ENCODE results near the gene ZNF511.

ZNF511 gene

GRCh38 chr10:133270773-133271297 is 37.9 kb upstream of the ZNF511 start:
- no peaks in the 10 kb centered on the region for H3K9me3 ChIP-seq (ENCODE audit: control insufficient read depth, insufficient read depth, low read length)
- no peaks in the 10 kb centered on the region for H3K36me3 ChIP-seq (ENCODE audit: control insufficient read depth, low read length)
- no peaks in the 10 kb centered on the region for H3K79me2 ChIP-seq (ENCODE audit: control insufficient read depth, low read length)
- peaks cover 14% of the 10 kb centered on the region for H3K4me1 ChIP-seq (ENCODE audit: control insufficient read depth, low read length)
- H3K4me2 ChIP-seq (ENCODE audit: low read length), result no peak overlapping the region
- no peak for TF ChIP-seq CTCF (IDR thresholded peaks at IDR 0.05; ENCODE audit: low read depth, low read length, poor library complexity, severe bottlenecking)
- TF ChIP-seq EZH2phosphoT487 (IDR thresholded peaks at IDR 0.05; ENCODE audit: borderline replicate concordance, low read length), result no peak
- no peaks in the 10 kb centered on the region for H3F3A ChIP-seq (ENCODE audit: control insufficient read depth, insufficient read depth)
- peaks cover 2% of the 10 kb centered on the region for H3K27me3 ChIP-seq (ENCODE audit: control insufficient read depth, low read length)
- no peaks in the 10 kb centered on the region for H3K9me2 ChIP-seq (replicated peaks; ENCODE audit: control insufficient read depth, low read length)
- H4K20me1 ChIP-seq (ENCODE audit: control insufficient read depth, insufficient read depth, low read depth, low read length), result no peaks in the 10 kb centered on the region
- H3K4me3 ChIP-seq (ENCODE audit: low read length), result no peak overlapping the region
- H3K27ac ChIP-seq (ENCODE audit: low read depth, low read length), result no peak overlapping the region

GRCh38 chr10:133271521-133272300 is 37.0 kb upstream of the ZNF511 start:
- no peaks in the 10 kb centered on the region for H3K9me3 ChIP-seq (ENCODE audit: control insufficient read depth, insufficient read depth, low read length)
- no peak overlapping the region for H3K4me2 ChIP-seq (ENCODE audit: low read length)
- H3F3A ChIP-seq (ENCODE audit: control insufficient read depth, insufficient read depth), result no peaks in the 10 kb centered on the region
- no peaks in the 10 kb centered on the region for H3K79me2 ChIP-seq (ENCODE audit: control insufficient read depth, low read length)
- no peaks in the 10 kb centered on the region for H4K20me1 ChIP-seq (ENCODE audit: control insufficient read depth, insufficient read depth, low read depth, low read length)
- H3K4me1 ChIP-seq (ENCODE audit: control insufficient read depth, low read length), result peaks cover 22% of the 10 kb centered on the region
- no peak overlapping the region for H3K4me3 ChIP-seq (ENCODE audit: low read length)
- H3K27ac ChIP-seq (ENCODE audit: low read depth, low read length), result no peak overlapping the region
- TF ChIP-seq EZH2phosphoT487 (IDR thresholded peaks at IDR 0.05; ENCODE audit: borderline replicate concordance, low read length) (no peak), CTCF (IDR thresholded peaks at IDR 0.05; ENCODE audit: low read depth, low read length, poor library complexity, severe bottlenecking) (no peak)
- no peaks in the 10 kb centered on the region for H3K36me3 ChIP-seq (ENCODE audit: control insufficient read depth, low read length)
- H3K27me3 ChIP-seq (ENCODE audit: control insufficient read depth, low read length), result peaks cover 9% of the 10 kb centered on the region
- H3K9me2 ChIP-seq (replicated peaks; ENCODE audit: control insufficient read depth, low read length), result no peaks in the 10 kb centered on the region

- H3K27me3 ChIP-seq (ENCODE audit: control insufficient read depth, low read length), result peaks cover 9% of the 10 kb centered on the region
- H3F3A ChIP-seq (ENCODE audit: control insufficient read depth, insufficient read depth), result no peaks in the 10 kb centered on the region
- H3K79me2 ChIP-seq (ENCODE audit: control insufficient read depth, low read length), result no peaks in the 10 kb centered on the region
- peaks cover 27% of the 10 kb centered on the region for H3K4me1 ChIP-seq (ENCODE audit: control insufficient read depth, low read length)
- H3K36me3 ChIP-seq (ENCODE audit: control insufficient read depth, low read length), result no peaks in the 10 kb centered on the region
- H3K9me2 ChIP-seq (replicated peaks; ENCODE audit: control insufficient read depth, low read length), result no peaks in the 10 kb centered on the region
- H3K4me2 ChIP-seq (ENCODE audit: low read length), result no peak overlapping the region
- no peaks in the 10 kb centered on the region for H3K9me3 ChIP-seq (ENCODE audit: control insufficient read depth, insufficient read depth, low read length)
- TF ChIP-seq EZH2phosphoT487 (IDR thresholded peaks at IDR 0.05; ENCODE audit: borderline replicate concordance, low read length) (no peak), CTCF (IDR thresholded peaks at IDR 0.05; ENCODE audit: low read depth, low read length, poor library complexity, severe bottlenecking) (no peak)
- no peaks in the 10 kb centered on the region for H4K20me1 ChIP-seq (ENCODE audit: control insufficient read depth, insufficient read depth, low read depth, low read length)
- H3K4me3 ChIP-seq (ENCODE audit: low read length), result no peak overlapping the region
- H3K27ac ChIP-seq (ENCODE audit: low read depth, low read length), result no peak overlapping the region
These were observed 36.3 kb upstream of the ZNF511 start for GRCh38 chr10:133272301-133272963.

Measured in DOHH2 (cell line).